Measurements from ENCODE around the gene NR2F1.

DNA sequence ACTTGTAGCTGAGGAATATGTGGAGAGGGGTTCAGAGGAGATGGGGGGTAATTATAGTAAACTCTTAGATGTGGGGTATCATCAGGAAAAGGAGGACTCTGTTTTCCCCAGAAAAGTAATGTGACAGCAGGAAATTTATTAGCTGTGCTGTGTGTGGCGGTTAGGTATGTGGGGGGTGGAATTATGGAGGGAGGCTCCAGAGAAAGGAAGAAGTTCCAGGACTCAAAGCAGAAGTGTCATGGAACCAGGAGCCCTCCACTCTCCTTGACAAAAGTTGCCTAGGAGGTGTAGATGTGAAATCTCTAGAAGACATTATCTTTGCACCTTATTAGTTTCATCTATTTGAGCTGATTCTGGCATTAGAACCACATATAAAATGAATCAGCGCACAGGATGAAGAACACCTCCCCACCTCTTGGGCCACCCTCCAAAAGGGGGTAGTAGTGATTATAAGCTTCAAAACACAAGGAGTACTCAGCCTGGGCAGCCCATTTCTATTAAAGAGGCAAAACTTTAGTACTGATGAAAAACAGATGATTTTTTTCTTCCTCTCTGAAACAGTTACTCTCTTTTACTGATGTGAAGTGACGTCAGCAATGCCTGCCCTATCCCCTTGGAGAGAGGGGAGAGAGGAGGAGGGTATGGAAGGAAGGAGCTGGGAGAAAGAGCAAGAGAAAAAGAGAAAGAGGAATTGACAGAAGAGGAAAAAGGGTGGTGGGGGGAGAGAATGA, 18.2 kb downstream of the NR2F1 start:
- TF ChIP-seq, protein P1, sequence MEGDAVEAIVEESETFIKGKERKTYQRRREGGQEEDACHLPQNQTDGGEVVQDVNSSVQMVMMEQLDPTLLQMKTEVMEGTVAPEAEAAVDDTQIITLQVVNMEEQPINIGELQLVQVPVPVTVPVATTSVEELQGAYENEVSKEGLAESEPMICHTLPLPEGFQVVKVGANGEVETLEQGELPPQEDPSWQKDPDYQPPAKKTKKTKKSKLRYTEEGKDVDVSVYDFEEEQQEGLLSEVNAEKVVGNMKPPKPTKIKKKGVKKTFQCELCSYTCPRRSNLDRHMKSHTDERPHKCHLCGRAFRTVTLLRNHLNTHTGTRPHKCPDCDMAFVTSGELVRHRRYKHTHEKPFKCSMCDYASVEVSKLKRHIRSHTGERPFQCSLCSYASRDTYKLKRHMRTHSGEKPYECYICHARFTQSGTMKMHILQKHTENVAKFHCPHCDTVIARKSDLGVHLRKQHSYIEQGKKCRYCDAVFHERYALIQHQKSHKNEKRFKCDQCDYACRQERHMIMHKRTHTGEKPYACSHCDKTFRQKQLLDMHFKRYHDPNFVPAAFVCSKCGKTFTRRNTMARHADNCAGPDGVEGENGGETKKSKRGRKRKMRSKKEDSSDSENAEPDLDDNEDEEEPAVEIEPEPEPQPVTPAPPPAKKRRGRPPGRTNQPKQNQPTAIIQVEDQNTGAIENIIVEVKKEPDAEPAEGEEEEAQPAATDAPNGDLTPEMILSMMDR (IDR thresholded peaks at IDR 0.05) = no peak
- TF ChIP-seq POLR2A (IDR thresholded peaks at IDR 0.05) = peak in 1 of 2 donors; percentile 31
- no peak for TF ChIP-seq POLR2AphosphoS5 (IDR thresholded peaks at IDR 0.05; ENCODE audit: insufficient read depth in 1 of 2, low read depth in 1 of 2)

All from vagina (tissue), 2 donors.